DMS153 treated with DMSO at 0.1 percent for 48 hours (cell line): ENCODE results near the gene WDR37.

Experiments used
- DNase-seq: peaks from one replicate; lab custom pipeline; 2025; ENCODE audit not compliant: unreplicated experiment; lab: John Stamatoyannopoulos, UW

WDR37 gene

DNA sequence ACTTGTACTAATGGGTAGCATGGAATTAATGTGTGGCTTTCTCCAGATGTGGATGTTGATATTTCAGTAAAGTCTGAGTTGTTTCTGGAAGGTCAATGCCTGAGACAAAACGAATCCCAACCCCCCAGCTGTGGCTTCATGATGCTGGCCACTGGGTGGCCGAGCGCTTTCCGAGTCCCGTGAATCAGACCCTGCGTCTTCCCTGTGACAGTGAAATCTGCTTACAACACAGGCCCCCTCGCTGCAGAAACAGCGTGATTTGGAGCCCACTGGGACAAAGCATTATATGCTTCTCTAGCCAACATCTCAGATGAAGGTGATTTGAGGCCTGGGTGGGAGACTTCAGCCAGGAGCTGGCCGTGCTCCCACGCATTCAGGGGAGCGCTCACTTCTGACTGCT is 124.7 kb downstream of the WDR37 start:
- DNase-seq = no peak
